Neural cell (in vitro differentiated cells): ENCODE data around the gene FSTL1. TPM values are rescaled to one million over a fixed set of nuclear protein-coding genes. Genes with fewer than 3 reads are reported as not detected.

ENCODE experiments used
- H2AFZ ChIP-seq: fragments of 200-600, 300-800 bp; sonication (generic), shearing (Covaris generic); 2 replicates; pipeline ENCODE4 v1.6.0; 2014; ENCODE audit warnings: low read depth, mild to moderate bottlenecking, antibody characterized with exemption, low read length, moderate library complexity
- H3F3A ChIP-seq: fragments of 200-600 bp; shearing (Covaris generic); 2 replicates; pipeline ENCODE4 v1.6.1; 2016; ENCODE audit warnings: mild to moderate bottlenecking, moderate library complexity, mixed read lengths, antibody characterized with exemption, low read length; ENCODE audit not compliant: insufficient read depth, poor library complexity, severe bottlenecking
- H3K27ac ChIP-seq: fragments of 200-600, 300-800 bp; sonication (generic), shearing (Covaris generic); 2 replicates; pipeline ENCODE4 v1.5.1; 2014; ENCODE audit warnings: mild to moderate bottlenecking, low read length, moderate library complexity
- H3K27me3 ChIP-seq: fragments of 300-800, 200-600 bp; sonication (generic), shearing (Covaris generic); 2 replicates; pipeline ENCODE4 v1.6.0; 2014; ENCODE audit warnings: mild to moderate bottlenecking, low read depth, low read length, moderate library complexity; ENCODE audit not compliant: insufficient read depth
- H3K36me3 ChIP-seq: fragments of 300-800, 200-600 bp; sonication (generic), shearing (Covaris generic); 2 replicates; pipeline ENCODE4 v1.5.1; 2014; ENCODE audit warnings: mild to moderate bottlenecking, antibody characterized with exemption, low read length, moderate library complexity; ENCODE audit not compliant: insufficient read depth
- H3K4me2 ChIP-seq: fragments of 300-800, 200-600 bp; sonication (generic), shearing (Covaris generic); 2 replicates; pipeline ENCODE4 v1.6.0; 2014; ENCODE audit warnings: mild to moderate bottlenecking, low read length
- H3K4me3 ChIP-seq: fragments of 300-800, 200-600 bp; sonication (generic), shearing (Covaris generic); 2 replicates; pipeline ENCODE4 v1.5.1; 2014; ENCODE audit warnings: mild to moderate bottlenecking, low read length, moderate library complexity
- H3K79me2 ChIP-seq: fragments of 200-600 bp; shearing (Covaris generic); replicated peaks from 2 replicates; pipeline ENCODE4 v1.6.0; 2014; ENCODE audit warnings: mild to moderate bottlenecking, low read length, moderate library complexity; ENCODE audit not compliant: insufficient read depth
- H3K9ac ChIP-seq: fragments of 300-800, 200-600 bp; sonication (generic), shearing (Covaris generic); 2 replicates; pipeline ENCODE4 v1.6.1; 2016; ENCODE audit warnings: mild to moderate bottlenecking, low read length, mixed read lengths
- H3K9me2 ChIP-seq: fragments of 200-600 bp; shearing (Covaris generic); 2 replicates; pipeline ENCODE4 v1.6.1; 2016; ENCODE audit warnings: mild to moderate bottlenecking, low read length, mixed read lengths; ENCODE audit not compliant: insufficient read depth
- H3K9me3 ChIP-seq: fragments of 200-600, 300-800 bp; sonication (generic), shearing (Covaris generic); 2 replicates; pipeline ENCODE4 v1.6.1; 2016; ENCODE audit warnings: mild to moderate bottlenecking, mixed run types, low read length, moderate library complexity, mixed read lengths
- H4K20me1 ChIP-seq: fragments of 200-600 bp; shearing (Covaris generic); 2 replicates; pipeline ENCODE4 v1.6.1; 2016; ENCODE audit warnings: mild to moderate bottlenecking, mixed run types; ENCODE audit not compliant: insufficient read depth
- CTCF ChIP-seq: fragments of 450-650 bp; IDR thresholded peaks from 2 replicates; pipeline ENCODE4 v1.5.1; 2014; ENCODE audit warnings: antibody characterized with exemption, mild to moderate bottlenecking, moderate library complexity; ENCODE audit not compliant: poor library complexity, severe bottlenecking
- EP300 ChIP-seq: fragments of 450-650 bp; conservative IDR thresholded peaks from 2 replicates; pipeline ENCODE4 v1.6.1; 2014; ENCODE audit warnings: antibody characterized with exemption, mild to moderate bottlenecking, moderate library complexity; ENCODE audit not compliant: poor library complexity, severe bottlenecking
- EZH2 ChIP-seq: fragments of 200-600, 300-800 bp; shearing (Covaris generic), sonication (generic); IDR thresholded peaks from 2 replicates; pipeline ENCODE4 v1.6.1; 2014; ENCODE audit warnings: antibody characterized with exemption, low read length, borderline replicate concordance, mild to moderate bottlenecking; ENCODE audit not compliant: insufficient read depth, poor library complexity, severe bottlenecking
- MXI1 ChIP-seq: fragments of 450-650 bp; conservative IDR thresholded peaks from 2 replicates; pipeline ENCODE4 v1.6.1; 2014; ENCODE audit warnings: antibody characterized with exemption, mild to moderate bottlenecking; ENCODE audit not compliant: poor library complexity, severe bottlenecking
- POLR2AphosphoS5 ChIP-seq: IDR thresholded peaks from 2 replicates; pipeline ENCODE4 v1.6.1; 2012
- RAD21 ChIP-seq: fragments of 450-650 bp; conservative IDR thresholded peaks from 2 replicates; pipeline ENCODE4 v1.6.1; 2014; ENCODE audit warnings: antibody characterized with exemption, mild to moderate bottlenecking, moderate library complexity
- REST ChIP-seq: IDR thresholded peaks from 2 replicates; pipeline ENCODE4 v1.6.1; 2012; ENCODE audit warnings: borderline replicate concordance
- SMC3 ChIP-seq: fragments of 450-650 bp; conservative IDR thresholded peaks from 2 replicates; pipeline ENCODE4 v1.6.1; 2014; ENCODE audit warnings: antibody characterized with exemption, mild to moderate bottlenecking, moderate library complexity; ENCODE audit not compliant: poor library complexity
- TAF1 ChIP-seq: IDR thresholded peaks from 2 replicates; pipeline ENCODE4 v1.6.1; 2012; ENCODE audit warnings: low read depth
- polyA plus RNA-seq: library from polyadenylated mRNA; depleted of rRNA; stranded (reverse); fragments of >200 nt; gene quantifications from 2 replicates; pipeline ENCODE4 v1.2.3, GENCODE V29; 2014

FSTL1 gene
- polyA plus RNA-seq, 1 donor from 2014 or later, result 12.3 TPM

GRCh38 chr3:120452816-120453215 lies 2.0 kb upstream of the FSTL1 start:
- no peak for TF ChIP-seq TAF1
- no peak overlapping the region for H2AFZ ChIP-seq
- no peak overlapping the region for H3K9ac ChIP-seq

GRCh38 chr3:120451806-120452205 lies 1.0 kb upstream of the FSTL1 start:
- no peak overlapping the region for H3K4me3 ChIP-seq
- TF ChIP-seq MXI1, result no peak
- no peak for TF ChIP-seq TAF1
- no peak for TF ChIP-seq EP300
- TF ChIP-seq RAD21, result no peak
- no peak for TF ChIP-seq REST
- TF ChIP-seq POLR2AphosphoS5, result no peak
- TF ChIP-seq CTCF, result no peak
- no peak for TF ChIP-seq SMC3
- TF ChIP-seq EZH2, result no peak
- H3K27ac ChIP-seq, result no peak overlapping the region
- no peaks in the 10 kb centered on the region for H3K9me2 ChIP-seq
- no peaks in the 10 kb centered on the region for H3K9me3 ChIP-seq
- H3K9ac ChIP-seq, result no peak overlapping the region
- H3K27me3 ChIP-seq, result peaks cover 25% of the 10 kb centered on the region
- no peak overlapping the region for H2AFZ ChIP-seq
- no peaks in the 10 kb centered on the region for H4K20me1 ChIP-seq
- no peak overlapping the region for H3K4me2 ChIP-seq
- peaks cover 11% of the 10 kb centered on the region for H3K79me2 ChIP-seq
- no peaks in the 10 kb centered on the region for H3K36me3 ChIP-seq
- no peaks in the 10 kb centered on the region for H3F3A ChIP-seq

More at GRCh38 chr3:120452816-120453215, 2.0 kb upstream of the FSTL1 start:
- no peak overlapping the region for H3K4me2 ChIP-seq
- H3K9me3 ChIP-seq, result no peaks in the 10 kb centered on the region
- H3K27ac ChIP-seq, result no peak overlapping the region
- no peaks in the 10 kb centered on the region for H3K36me3 ChIP-seq
- H3K4me3 ChIP-seq, result no peak overlapping the region
- peaks cover 10% of the 10 kb centered on the region for H3K79me2 ChIP-seq
- H3F3A ChIP-seq, result no peaks in the 10 kb centered on the region
- H3K9me2 ChIP-seq, result no peaks in the 10 kb centered on the region
- peaks cover 25% of the 10 kb centered on the region for H3K27me3 ChIP-seq
- no peaks in the 10 kb centered on the region for H4K20me1 ChIP-seq

GRCh38 chr3:120451272-120451761 lies 525 bp upstream of the FSTL1 start:
- no peaks in the 10 kb centered on the region for H3K9me3 ChIP-seq
- H3K79me2 ChIP-seq, result peaks cover 15% of the 10 kb centered on the region
- no peak overlapping the region for H2AFZ ChIP-seq
- H3F3A ChIP-seq, result no peaks in the 10 kb centered on the region
- peaks cover 25% of the 10 kb centered on the region for H3K27me3 ChIP-seq
- H3K4me2 ChIP-seq, result no peak overlapping the region
- peak overlapping the region; percentile 49 for H3K9ac ChIP-seq
- no peaks in the 10 kb centered on the region for H4K20me1 ChIP-seq
- no peak overlapping the region for H3K27ac ChIP-seq
- no peaks in the 10 kb centered on the region for H3K36me3 ChIP-seq
- no peak for TF ChIP-seq MXI1
- no peaks in the 10 kb centered on the region for H3K9me2 ChIP-seq
- H3K4me3 ChIP-seq, result peak overlapping the region; percentile 86
